ENCODE data around the gene OVCA2.

Gene OVCA2

GRCh38 chr17:2015314-2015713 is 26.5 kb upstream of the OVCA2 start:
- Histone ChIP-seq H3K36me3 (ENCODE audit: control insufficient read depth in 4 of 4, insufficient read depth in 4 of 4, low read length in 3 of 4) (no peaks in the 10 kb centered on the region), H3K4me3 (ENCODE audit: control insufficient read depth in 1 of 7, extremely low read depth in 1 of 7, insufficient read depth in 4 of 7, low read depth in 2 of 7, low read length in 6 of 7) (no peak overlapping the region), H3K4me1 (ENCODE audit: control extremely low read depth in 1 of 4, control insufficient read depth in 4 of 4, insufficient read depth in 4 of 4, low read length in 3 of 4) (peaks cover 0 to 11% (median 8%) of the 10 kb centered on the region in 4 experiments), H3K27me3 (replicated peaks in 2 of 5; ENCODE audit: control insufficient read depth in 4 of 5, insufficient read depth in 5 of 5, low read length in 4 of 5) (peaks cover 0 to 17% (median 0%) of the 10 kb centered on the region in 5 experiments), H3K27ac (ENCODE audit: insufficient read depth in 1 of 2, low read depth in 1 of 2, low read length in 2 of 2, poor library complexity in 1 of 2, severe bottlenecking in 2 of 2) (no peak overlapping the region), H3K9me3 (ENCODE audit: control extremely low read depth in 1 of 5, control insufficient read depth in 4 of 5, insufficient read depth in 2 of 5, low read depth in 1 of 5, low read length in 4 of 5) (peaks cover 0 to 5% (median 0%) of the 10 kb centered on the region in 5 experiments)
- 98% methylated on average over 11 of the region's 14 CpGs for WGBS (ENCODE audit: insufficient coverage)
- ChIA-PET CTCF (interaction anchor here (0.6 to 0.9 kb wide), 2 partner anchors 103 to 122 kb away, joined by 3 to 5 read pairs; no protein-coding TSS in a partner anchor), POLR2A (interaction anchor here (0.6 kb wide), 1 partner anchor 1040 kb away, joined by 3 read pairs; no protein-coding TSS in a partner anchor)
- no peak for DNase-seq

- Histone ChIP-seq H3K36me3 (ENCODE audit: control insufficient read depth in 4 of 4, insufficient read depth in 4 of 4, low read length in 3 of 4) (no peaks in the 10 kb centered on the region), H3K4me3 (ENCODE audit: control insufficient read depth in 1 of 7, extremely low read depth in 1 of 7, insufficient read depth in 4 of 7, low read depth in 2 of 7, low read length in 6 of 7) (no peak overlapping the region), H3K4me1 (ENCODE audit: control extremely low read depth in 1 of 4, control insufficient read depth in 4 of 4, insufficient read depth in 4 of 4, low read length in 3 of 4) (peaks cover 0 to 21% (median 18%) of the 10 kb centered on the region in 4 experiments), H3K27ac (ENCODE audit: insufficient read depth in 1 of 2, low read depth in 1 of 2, low read length in 2 of 2, poor library complexity in 1 of 2, severe bottlenecking in 2 of 2) (no peak overlapping the region), H3K9me3 (ENCODE audit: control extremely low read depth in 1 of 5, control insufficient read depth in 4 of 5, insufficient read depth in 2 of 5, low read depth in 1 of 5, low read length in 4 of 5) (peaks cover 0 to 5% (median 0%) of the 10 kb centered on the region in 5 experiments), H3K27me3 (replicated peaks in 2 of 5; ENCODE audit: control insufficient read depth in 4 of 5, insufficient read depth in 5 of 5, low read length in 4 of 5) (peaks cover 0 to 15% (median 0%) of the 10 kb centered on the region in 5 experiments)
- POLR2A ChIA-PET, result no interaction called here
- CTCF ChIA-PET, result no interaction called here
- WGBS (ENCODE audit: insufficient coverage), result 88% methylated on average over 19 of the region's 20 CpGs
- no peak for DNase-seq
These were observed 25.3 kb upstream of the OVCA2 start for GRCh38 chr17:2016494-2016893.

GRCh38 chr17:2017274-2017941 is 24.4 kb upstream of the OVCA2 start:
- H3K9me3 ChIP-seq (ENCODE audit: control extremely low read depth in 1 of 5, control insufficient read depth in 4 of 5, insufficient read depth in 2 of 5, low read depth in 1 of 5, low read length in 4 of 5), result peaks cover 0 to 5% (median 0%) of the 10 kb centered on the region in 5 experiments
- H3K4me1 ChIP-seq (ENCODE audit: control extremely low read depth in 1 of 4, control insufficient read depth in 4 of 4, insufficient read depth in 4 of 4, low read length in 3 of 4), result peaks cover 0 to 19% (median 17%) of the 10 kb centered on the region in 4 experiments
- ChIA-PET CTCF (no interaction called here), POLR2A (no interaction called here)
- DNase-seq, result no peak
- H3K27me3 ChIP-seq (replicated peaks in 2 of 5; ENCODE audit: control insufficient read depth in 4 of 5, insufficient read depth in 5 of 5, low read length in 4 of 5), result peaks cover 0 to 14% (median 0%) of the 10 kb centered on the region in 5 experiments
- no peaks in the 10 kb centered on the region for H3K36me3 ChIP-seq (ENCODE audit: control insufficient read depth in 4 of 4, insufficient read depth in 4 of 4, low read length in 3 of 4)
- 96% methylated on average over 17 of the region's 19 CpGs for WGBS (ENCODE audit: insufficient coverage)
- no peak overlapping the region for H3K27ac ChIP-seq (ENCODE audit: insufficient read depth in 1 of 2, low read depth in 1 of 2, low read length in 2 of 2, poor library complexity in 1 of 2, severe bottlenecking in 2 of 2)
- H3K4me3 ChIP-seq (ENCODE audit: control insufficient read depth in 1 of 7, extremely low read depth in 1 of 7, insufficient read depth in 4 of 7, low read depth in 2 of 7, low read length in 6 of 7), result no peak overlapping the region

GRCh38 chr17:2018716-2019510 is 22.9 kb upstream of the OVCA2 start:
- Histone ChIP-seq H3K36me3 (ENCODE audit: control insufficient read depth in 4 of 4, insufficient read depth in 4 of 4, low read length in 3 of 4) (no peaks in the 10 kb centered on the region), H3K27ac (ENCODE audit: insufficient read depth in 1 of 2, low read depth in 1 of 2, low read length in 2 of 2, poor library complexity in 1 of 2, severe bottlenecking in 2 of 2) (no peak overlapping the region), H3K9me3 (ENCODE audit: control extremely low read depth in 1 of 5, control insufficient read depth in 4 of 5, insufficient read depth in 2 of 5, low read depth in 1 of 5, low read length in 4 of 5) (no peaks in the 10 kb centered on the region), H3K4me1 (ENCODE audit: control extremely low read depth in 1 of 4, control insufficient read depth in 4 of 4, insufficient read depth in 4 of 4, low read length in 3 of 4) (peaks cover 0 to 34% (median 31%) of the 10 kb centered on the region in 4 experiments), H3K27me3 (replicated peaks in 2 of 5; ENCODE audit: control insufficient read depth in 4 of 5, insufficient read depth in 5 of 5, low read length in 4 of 5) (peaks cover 0 to 14% (median under 1%) of the 10 kb centered on the region in 5 experiments), H3K4me3 (ENCODE audit: control insufficient read depth in 1 of 7, extremely low read depth in 1 of 7, insufficient read depth in 4 of 7, low read depth in 2 of 7, low read length in 6 of 7) (no peak overlapping the region)
- ChIA-PET POLR2A (no interaction called here), CTCF (interaction anchor here (1.0 to 1.3 kb wide), 2 partner anchors 137 to 226 kb away, joined by 3 to 4 read pairs; no protein-coding TSS in a partner anchor)
- no peak for DNase-seq
- 96% methylated on average over 24 of the region's 24 CpGs for WGBS (ENCODE audit: insufficient coverage)

GRCh38 chr17:2019723-2020122 is 22.1 kb upstream of the OVCA2 start:
- Histone ChIP-seq H3K27me3 (replicated peaks in 2 of 5; ENCODE audit: control insufficient read depth in 4 of 5, insufficient read depth in 5 of 5, low read length in 4 of 5) (peaks cover 0 to 19% (median 8%) of the 10 kb centered on the region in 5 experiments), H3K36me3 (ENCODE audit: control insufficient read depth in 4 of 4, insufficient read depth in 4 of 4, low read length in 3 of 4) (no peaks in the 10 kb centered on the region), H3K27ac (ENCODE audit: insufficient read depth in 1 of 2, low read depth in 1 of 2, low read length in 2 of 2, poor library complexity in 1 of 2, severe bottlenecking in 2 of 2) (no peak overlapping the region), H3K9me3 (ENCODE audit: control extremely low read depth in 1 of 5, control insufficient read depth in 4 of 5, insufficient read depth in 2 of 5, low read depth in 1 of 5, low read length in 4 of 5) (no peaks in the 10 kb centered on the region), H3K4me3 (ENCODE audit: control insufficient read depth in 1 of 7, extremely low read depth in 1 of 7, insufficient read depth in 4 of 7, low read depth in 2 of 7, low read length in 6 of 7) (no peak overlapping the region), H3K4me1 (ENCODE audit: control extremely low read depth in 1 of 4, control insufficient read depth in 4 of 4, insufficient read depth in 4 of 4, low read length in 3 of 4) (peaks cover 0 to 42% (median 39%) of the 10 kb centered on the region in 4 experiments)
- CTCF ChIA-PET, result interaction anchor here (1.0 to 1.5 kb wide), 5 partner anchors 20 to 225 kb away, joined by 3 to 6 read pairs (median 4); no protein-coding TSS in a partner anchor
- no peak for DNase-seq
- POLR2A ChIA-PET, result no interaction called here
- WGBS (ENCODE audit: insufficient coverage), result 100% methylated on average over 4 of the region's 8 CpGs

- peak in 1 of 3 donors; percentile 29 for DNase-seq
- Histone ChIP-seq H3K9me3 (ENCODE audit: control extremely low read depth in 1 of 5, control insufficient read depth in 4 of 5, insufficient read depth in 2 of 5, low read depth in 1 of 5, low read length in 4 of 5) (no peaks in the 10 kb centered on the region), H3K27ac (ENCODE audit: insufficient read depth in 1 of 2, low read depth in 1 of 2, low read length in 2 of 2, poor library complexity in 1 of 2, severe bottlenecking in 2 of 2) (no peak overlapping the region), H3K4me1 (ENCODE audit: control extremely low read depth in 1 of 4, control insufficient read depth in 4 of 4, insufficient read depth in 4 of 4, low read length in 3 of 4) (peaks cover 0 to 50% (median 48%) of the 10 kb centered on the region in 4 experiments), H3K27me3 (replicated peaks in 2 of 5; ENCODE audit: control insufficient read depth in 4 of 5, insufficient read depth in 5 of 5, low read length in 4 of 5) (peaks cover 0 to 21% (median 18%) of the 10 kb centered on the region in 5 experiments), H3K4me3 (ENCODE audit: control insufficient read depth in 1 of 7, extremely low read depth in 1 of 7, insufficient read depth in 4 of 7, low read depth in 2 of 7, low read length in 6 of 7) (peak overlapping the region in 2 of 7 experiments; percentile 10 to 11), H3K36me3 (ENCODE audit: control insufficient read depth in 4 of 4, insufficient read depth in 4 of 4, low read length in 3 of 4) (no peaks in the 10 kb centered on the region)
- 3% methylated on average over 8 of the region's 8 CpGs for WGBS (ENCODE audit: insufficient coverage)
- ChIA-PET CTCF (interaction anchor here (0.7 to 1.5 kb wide), 5 partner anchors 9 to 110 kb away, joined by 3 to 6 read pairs (median 3); partner anchors contain the start of gene DPH1), POLR2A (no interaction called here)
These were observed 21.1 kb upstream of the OVCA2 start for GRCh38 chr17:2020721-2021120.

All from common myeloid progenitor, CD34-positive (primary cell).